Measurements from ENCODE around the gene SLC35F4. TPM values are rescaled to one million over a fixed set of nuclear protein-coding genes. Genes with fewer than 3 reads are reported as not detected.

The SLC35F4 gene
- total and polyA plus RNA-seq, 12 donors = 0.22 TPM; not detected in 11

- H3K9me3 ChIP-seq (replicated peaks in 1 of 3) = no peaks in the 10 kb centered on the region
- intact Hi-C loops (cut with DNase I) = no loop called here
- 70 to 83% (median 72%) methylated on average over 3 of the region's 3 CpGs for WGBS, 4 donors
These were observed 17.1 kb downstream of the SLC35F4 start for GRCh38 chr14:57848786-57849185.

DNA sequence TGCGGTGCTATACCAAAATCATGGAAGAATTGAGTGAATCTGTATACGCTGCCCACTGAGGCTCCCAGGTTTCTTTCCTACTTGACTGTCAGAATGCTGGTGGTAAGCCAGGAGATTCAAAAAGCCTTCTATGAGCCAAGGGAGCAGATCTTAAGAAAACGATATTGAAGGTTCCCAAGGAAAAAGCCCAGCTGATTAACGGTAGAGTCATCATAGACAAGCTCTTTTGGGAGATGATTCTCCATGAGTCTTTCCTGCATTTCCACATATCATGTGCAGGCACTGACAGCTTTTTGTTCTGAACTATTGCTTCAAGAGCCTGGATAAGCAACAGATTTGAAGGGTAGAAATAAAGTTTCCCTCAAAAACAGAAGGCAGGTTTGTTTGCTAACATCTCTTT, 17.5 kb downstream of the SLC35F4 start:
- TF ChIP-seq, protein P1, sequence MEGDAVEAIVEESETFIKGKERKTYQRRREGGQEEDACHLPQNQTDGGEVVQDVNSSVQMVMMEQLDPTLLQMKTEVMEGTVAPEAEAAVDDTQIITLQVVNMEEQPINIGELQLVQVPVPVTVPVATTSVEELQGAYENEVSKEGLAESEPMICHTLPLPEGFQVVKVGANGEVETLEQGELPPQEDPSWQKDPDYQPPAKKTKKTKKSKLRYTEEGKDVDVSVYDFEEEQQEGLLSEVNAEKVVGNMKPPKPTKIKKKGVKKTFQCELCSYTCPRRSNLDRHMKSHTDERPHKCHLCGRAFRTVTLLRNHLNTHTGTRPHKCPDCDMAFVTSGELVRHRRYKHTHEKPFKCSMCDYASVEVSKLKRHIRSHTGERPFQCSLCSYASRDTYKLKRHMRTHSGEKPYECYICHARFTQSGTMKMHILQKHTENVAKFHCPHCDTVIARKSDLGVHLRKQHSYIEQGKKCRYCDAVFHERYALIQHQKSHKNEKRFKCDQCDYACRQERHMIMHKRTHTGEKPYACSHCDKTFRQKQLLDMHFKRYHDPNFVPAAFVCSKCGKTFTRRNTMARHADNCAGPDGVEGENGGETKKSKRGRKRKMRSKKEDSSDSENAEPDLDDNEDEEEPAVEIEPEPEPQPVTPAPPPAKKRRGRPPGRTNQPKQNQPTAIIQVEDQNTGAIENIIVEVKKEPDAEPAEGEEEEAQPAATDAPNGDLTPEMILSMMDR (IDR thresholded peaks at IDR 0.05) = no peak
- no peak for TF ChIP-seq POLR2A (IDR thresholded peaks at IDR 0.05)
- H3K4me3 ChIP-seq = no peak overlapping the region
- intact Hi-C loops (cut with DNase I) = no loop called here
- no peaks in the 10 kb centered on the region for H3K4me1 ChIP-seq (replicated peaks in 1 of 2)
- WGBS, 4 donors = 75 to 85% (median 81%) methylated on average over 4 of the region's 4 CpGs
- H3K9me3 ChIP-seq (replicated peaks in 1 of 3) = no peaks in the 10 kb centered on the region
- peaks cover 3% of the 10 kb centered on the region for H3K27me3 ChIP-seq
- no peak for DNase-seq
- no peak overlapping the region for H3K27ac ChIP-seq
- no peaks in the 10 kb centered on the region for H3K36me3 ChIP-seq (replicated peaks in 1 of 2)

More at GRCh38 chr14:57848786-57849185, 17.1 kb downstream of the SLC35F4 start:
- TF ChIP-seq, protein P1 (IDR thresholded peaks at IDR 0.05) = no peak
- no peak for TF ChIP-seq POLR2A (IDR thresholded peaks at IDR 0.05)
- no peak overlapping the region for H3K4me3 ChIP-seq
- no peaks in the 10 kb centered on the region for H3K4me1 ChIP-seq (replicated peaks in 1 of 2)
- no peaks in the 10 kb centered on the region for H3K36me3 ChIP-seq (replicated peaks in 1 of 2)
- DNase-seq = no peak
- H3K27ac ChIP-seq = no peak overlapping the region
- H3K27me3 ChIP-seq = peaks cover 3% of the 10 kb centered on the region

- TF ChIP-seq, protein P1 (IDR thresholded peaks at IDR 0.05) = no peak
- no peak for TF ChIP-seq POLR2A (IDR thresholded peaks at IDR 0.05)
- Histone ChIP-seq H3K27ac (no peak overlapping the region), H3K9me3 (replicated peaks in 1 of 3) (no peaks in the 10 kb centered on the region), H3K36me3 (replicated peaks in 1 of 2) (no peaks in the 10 kb centered on the region), H3K4me1 (replicated peaks in 1 of 2) (no peaks in the 10 kb centered on the region), H3K4me3 (no peak overlapping the region), H3K27me3 (peaks cover 3% of the 10 kb centered on the region)
- WGBS, 4 donors = 51 to 65% (median 57%) methylated on average over 2 of the region's 2 CpGs
- no peak for DNase-seq
- intact Hi-C loops (cut with DNase I) = no loop called here
These were observed 18.2 kb downstream of the SLC35F4 start for GRCh38 chr14:57847706-57848105.

DNA sequence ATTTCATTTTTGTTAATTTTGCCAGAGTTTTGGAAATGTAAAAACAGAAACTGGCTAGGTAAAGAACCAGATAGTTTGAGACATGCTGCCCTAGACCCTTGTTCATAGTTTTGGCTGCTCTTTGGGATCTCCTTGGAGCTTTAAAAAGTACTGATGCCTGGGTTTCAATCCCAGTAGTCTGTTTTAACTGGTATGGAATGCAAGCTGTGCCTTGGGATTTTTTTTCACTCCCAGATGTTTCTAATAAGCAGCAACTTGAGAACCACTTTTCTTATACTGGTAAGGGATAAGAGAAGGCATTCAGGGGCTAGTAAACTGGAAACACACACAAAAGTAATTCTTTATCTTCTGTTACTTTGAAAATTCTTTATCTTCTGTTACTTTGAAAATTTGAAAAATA, 18.8 kb downstream of the SLC35F4 start:
- no peaks in the 10 kb centered on the region for H3K4me1 ChIP-seq (replicated peaks in 1 of 2)
- no peak for DNase-seq
- H3K36me3 ChIP-seq (replicated peaks in 1 of 2) = no peaks in the 10 kb centered on the region
- no peaks in the 10 kb centered on the region for H3K9me3 ChIP-seq (replicated peaks in 1 of 3)
- H3K27me3 ChIP-seq = peaks cover 3% of the 10 kb centered on the region
- intact Hi-C loops (cut with DNase I) = no loop called here
- H3K4me3 ChIP-seq = no peak overlapping the region
- no peak for TF ChIP-seq POLR2A (IDR thresholded peaks at IDR 0.05)
- no peak overlapping the region for H3K27ac ChIP-seq

DNA sequence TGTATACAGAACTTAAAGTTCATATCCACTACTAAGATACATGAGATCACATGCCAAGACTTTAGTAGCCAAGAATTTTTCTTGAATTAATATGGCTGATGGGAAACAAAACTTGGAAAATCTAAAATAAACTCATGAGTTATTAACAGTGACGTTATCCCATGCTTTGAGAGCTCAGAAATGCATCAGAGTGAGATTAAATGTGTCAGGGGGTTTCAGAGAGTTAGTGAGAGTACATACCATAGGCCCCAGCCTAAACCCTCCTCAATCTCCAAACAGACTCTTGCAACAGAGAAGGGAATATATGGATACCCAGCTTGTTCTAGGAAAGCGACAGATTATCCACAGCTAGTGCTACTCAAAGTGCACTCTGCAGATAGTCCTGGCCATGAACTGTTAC, 19.3 kb downstream of the SLC35F4 start:
- DNase-seq = no peak
- no peaks in the 10 kb centered on the region for H3K36me3 ChIP-seq (replicated peaks in 1 of 2)
- 56 to 63% (median 58%) methylated on average over 2 of the region's 2 CpGs for WGBS, 4 donors
- no peak overlapping the region for H3K4me3 ChIP-seq
- no peak overlapping the region for H3K27ac ChIP-seq
- no peak for TF ChIP-seq POLR2A (IDR thresholded peaks at IDR 0.05)
- TF ChIP-seq, protein P1 (IDR thresholded peaks at IDR 0.05) = no peak
- peaks cover 3% of the 10 kb centered on the region for H3K27me3 ChIP-seq
- intact Hi-C loops (cut with DNase I) = no loop called here
- no peaks in the 10 kb centered on the region for H3K9me3 ChIP-seq (replicated peaks in 1 of 3)
- H3K4me1 ChIP-seq (replicated peaks in 1 of 2) = no peaks in the 10 kb centered on the region

All from adrenal gland (tissue), 12 donors.